Measurements from ENCODE around the gene MORC2. TPM values are rescaled to one million over a fixed set of nuclear protein-coding genes. Genes with fewer than 3 reads are reported as not detected.

The MORC2 gene
- total RNA-seq, 1 donor from 2014 or later, result 50.1 TPM

- DNase-seq (ENCODE audit: low spot score, unreplicated experiment), result no peak
- H3K36me3 Mint-ChIP-seq (ENCODE audit: insufficient read depth), result peaks cover 1% of the 10 kb centered on the region
- no peak overlapping the region for H3K27ac Mint-ChIP-seq
- no peaks in the 10 kb centered on the region for H3K9me3 Mint-ChIP-seq (ENCODE audit: low read depth)
- H3K4me3 Mint-ChIP-seq (ENCODE audit: low read depth), result no peak overlapping the region
- peaks cover 6% of the 10 kb centered on the region for H3K27me3 Mint-ChIP-seq
- peaks cover 4% of the 10 kb centered on the region for H3K4me1 Mint-ChIP-seq (ENCODE audit: low read depth)
- TF ChIP-seq CTCF (IDR thresholded peaks at IDR 0.05; ENCODE audit: unreplicated experiment), result no peak
Observed at GRCh38 chr22:30882184-30882717, 86.3 kb downstream of the MORC2 start.

- H3K27me3 Mint-ChIP-seq, result peaks cover 5% of the 10 kb centered on the region
- H3K27ac Mint-ChIP-seq, result peak overlapping the region; percentile 15
- TF ChIP-seq CTCF (IDR thresholded peaks at IDR 0.05; ENCODE audit: unreplicated experiment), result no peak
- DNase-seq (ENCODE audit: low spot score, unreplicated experiment), result peak; percentile 37
- no peak overlapping the region for H3K4me3 Mint-ChIP-seq (ENCODE audit: low read depth)
- H3K4me1 Mint-ChIP-seq (ENCODE audit: low read depth), result peaks cover 4% of the 10 kb centered on the region
- no peaks in the 10 kb centered on the region for H3K9me3 Mint-ChIP-seq (ENCODE audit: low read depth)
- H3K36me3 Mint-ChIP-seq (ENCODE audit: insufficient read depth), result peaks cover under 1% of the 10 kb centered on the region
Observed at GRCh38 chr22:30881361-30882183, 87.0 kb downstream of the MORC2 start.

- no peak for DNase-seq (ENCODE audit: low spot score, unreplicated experiment)
- Mint-ChIP-seq H3K27ac (no peak overlapping the region), H3K27me3 (peaks cover 2% of the 10 kb centered on the region), H3K9me3 (ENCODE audit: low read depth) (no peaks in the 10 kb centered on the region), H3K4me3 (ENCODE audit: low read depth) (no peak overlapping the region), H3K4me1 (ENCODE audit: low read depth) (peaks cover 4% of the 10 kb centered on the region), H3K36me3 (ENCODE audit: insufficient read depth) (no peaks in the 10 kb centered on the region)
- TF ChIP-seq CTCF (IDR thresholded peaks at IDR 0.05; ENCODE audit: unreplicated experiment), result no peak
Observed at GRCh38 chr22:30880847-30881246, 87.7 kb downstream of the MORC2 start.

GRCh38 chr22:30880181-30880601 is 88.4 kb downstream of the MORC2 start:
- TF ChIP-seq CTCF (IDR thresholded peaks at IDR 0.05; ENCODE audit: unreplicated experiment), result no peak
- H3K4me1 Mint-ChIP-seq (ENCODE audit: low read depth), result peaks cover 4% of the 10 kb centered on the region
- no peak overlapping the region for H3K4me3 Mint-ChIP-seq (ENCODE audit: low read depth)
- no peak overlapping the region for H3K27ac Mint-ChIP-seq
- peaks cover 2% of the 10 kb centered on the region for H3K27me3 Mint-ChIP-seq
- no peaks in the 10 kb centered on the region for H3K36me3 Mint-ChIP-seq (ENCODE audit: insufficient read depth)
- no peaks in the 10 kb centered on the region for H3K9me3 Mint-ChIP-seq (ENCODE audit: low read depth)
- no peak for DNase-seq (ENCODE audit: low spot score, unreplicated experiment)

- H3K27me3 Mint-ChIP-seq, result peaks cover 2% of the 10 kb centered on the region
Observed at GRCh38 chr22:30879415-30879797, 89.2 kb downstream of the MORC2 start.

More at GRCh38 chr22:30879415-30879797, 89.2 kb downstream of the MORC2 start:
- Mint-ChIP-seq H3K9me3 (ENCODE audit: low read depth) (no peaks in the 10 kb centered on the region), H3K27ac (no peak overlapping the region), H3K4me3 (ENCODE audit: low read depth) (no peak overlapping the region), H3K4me1 (ENCODE audit: low read depth) (peaks cover 4% of the 10 kb centered on the region), H3K36me3 (ENCODE audit: insufficient read depth) (no peaks in the 10 kb centered on the region)
- no peak for TF ChIP-seq CTCF (IDR thresholded peaks at IDR 0.05; ENCODE audit: unreplicated experiment)
- no peak for DNase-seq (ENCODE audit: low spot score, unreplicated experiment)
